ENCODE measurements around the gene TNFSF18.

The TNFSF18 gene

GRCh38 chr1:172990598-172991215 lies 60.0 kb downstream of the TNFSF18 start:
- 55 to 100% methylated on average over 1 of the region's 3 CpGs for WGBS, 2 experiments

More at GRCh38 chr1:172990598-172991215, 60.0 kb downstream of the TNFSF18 start:
- H3K4me3 ChIP-seq (ENCODE audit: insufficient read depth, low read depth, low read length), result no peak overlapping the region
- H3K9me3 ChIP-seq (ENCODE audit: control insufficient read depth, low read length), result no peaks in the 10 kb centered on the region
- peak overlapping the region; percentile 2 for H3K27ac ChIP-seq (ENCODE audit: insufficient read depth, low read depth, low read length, poor library complexity, severe bottlenecking)
- no peaks in the 10 kb centered on the region for H3K4me1 ChIP-seq (ENCODE audit: control insufficient read depth, insufficient read depth, low read length)
- H3K27me3 ChIP-seq (ENCODE audit: control insufficient read depth, insufficient read depth, low read length, poor library complexity, severe bottlenecking), result no peaks in the 10 kb centered on the region
- no peaks in the 10 kb centered on the region for H3K36me3 ChIP-seq (ENCODE audit: control insufficient read depth, insufficient read depth, low read length)

Measured in ectodermal cell (in vitro differentiated cells).